Epithelial cell of esophagus (primary cell): Measurements from ENCODE around the gene FNDC3B.

Experiments
- DNase-seq: peaks from one replicate; pipeline ENCODE4 v3.0.0; 2010; ENCODE audit warnings: low read depth
- H3K4me3 ChIP-seq: 2 replicates; pipeline ENCODE4 v1.5.1; 2011; ENCODE audit warnings: mild to moderate bottlenecking, low read length, control low read depth
- CTCF ChIP-seq: IDR thresholded peaks from 2 replicates; pipeline ENCODE4 v1.5.1; 2011; ENCODE audit warnings: low read depth, mild to moderate bottlenecking, low read length, control low read depth, inconsistent platforms; ENCODE audit not compliant: insufficient read depth; ENCODE audit errors: missing control alignments

Gene FNDC3B

GRCh38 chr3:172309741-172310427 lies 270.5 kb downstream of the FNDC3B start:
- no peak overlapping the region for H3K4me3 ChIP-seq
- no peak for DNase-seq
- TF ChIP-seq CTCF = no peak

DNA sequence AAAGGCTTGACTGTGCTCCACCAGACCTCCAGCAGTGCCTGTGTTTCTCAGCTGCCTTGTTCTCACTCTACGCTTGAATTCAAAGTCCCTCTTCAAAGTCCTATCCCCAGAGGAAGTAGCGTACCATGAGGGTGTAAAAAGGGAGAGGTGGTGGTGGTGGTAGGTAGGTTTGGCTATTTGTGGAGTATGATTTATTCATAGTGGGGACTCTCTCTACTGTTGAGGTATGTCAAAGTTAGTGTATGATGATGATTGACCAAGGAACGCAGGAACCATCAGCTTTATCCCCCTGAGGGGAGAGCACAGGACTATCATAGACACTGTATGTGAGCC lies 271.0 kb downstream of the FNDC3B start:
- no peak for TF ChIP-seq CTCF
- no peak overlapping the region for H3K4me3 ChIP-seq
- no peak for DNase-seq

DNA sequence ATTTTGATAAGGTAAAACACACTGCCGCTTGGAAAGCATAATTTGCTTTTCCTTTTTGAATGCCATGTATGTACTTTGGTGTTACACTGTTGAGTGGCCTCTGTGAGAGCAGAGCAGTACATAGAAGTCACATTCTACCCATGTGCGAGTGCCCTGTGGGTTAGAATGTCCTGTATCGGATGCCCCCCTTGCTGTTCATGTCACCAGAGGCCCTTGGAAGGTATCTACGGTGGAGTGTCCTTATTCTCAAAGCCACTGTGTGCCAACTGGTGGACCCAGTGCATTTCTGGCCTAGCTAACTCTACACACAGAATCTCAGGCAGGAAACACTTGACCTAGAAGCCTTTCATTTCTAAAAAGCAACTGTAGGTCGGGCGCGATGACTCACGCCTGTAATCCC lies 271.8 kb downstream of the FNDC3B start:
- H3K4me3 ChIP-seq = no peak overlapping the region
- DNase-seq = no peak
- TF ChIP-seq CTCF = no peak

DNA sequence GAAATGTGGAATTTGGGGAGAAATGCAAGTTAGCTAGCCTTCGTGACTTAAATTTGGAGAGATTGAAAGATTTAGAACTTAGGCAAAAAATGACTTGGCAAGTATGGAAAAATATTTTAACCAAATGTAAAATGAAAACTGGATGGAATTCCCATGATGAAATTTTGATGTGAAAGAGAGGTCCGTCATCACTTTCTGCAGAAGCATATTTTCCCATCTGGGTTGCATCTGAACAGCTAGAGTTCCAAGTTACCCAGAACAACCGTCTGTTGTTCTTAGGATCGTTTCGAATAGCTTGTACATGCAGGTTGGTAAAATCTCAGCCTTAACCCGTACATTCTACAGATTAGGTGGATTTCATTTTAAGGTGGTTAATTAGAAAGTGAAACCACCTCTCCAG lies 272.6 kb downstream of the FNDC3B start:
- no peak for DNase-seq
- H3K4me3 ChIP-seq = no peak overlapping the region
- no peak for TF ChIP-seq CTCF

GRCh38 chr3:172312711-172313110 lies 273.3 kb downstream of the FNDC3B start:
- TF ChIP-seq CTCF = no peak

DNA sequence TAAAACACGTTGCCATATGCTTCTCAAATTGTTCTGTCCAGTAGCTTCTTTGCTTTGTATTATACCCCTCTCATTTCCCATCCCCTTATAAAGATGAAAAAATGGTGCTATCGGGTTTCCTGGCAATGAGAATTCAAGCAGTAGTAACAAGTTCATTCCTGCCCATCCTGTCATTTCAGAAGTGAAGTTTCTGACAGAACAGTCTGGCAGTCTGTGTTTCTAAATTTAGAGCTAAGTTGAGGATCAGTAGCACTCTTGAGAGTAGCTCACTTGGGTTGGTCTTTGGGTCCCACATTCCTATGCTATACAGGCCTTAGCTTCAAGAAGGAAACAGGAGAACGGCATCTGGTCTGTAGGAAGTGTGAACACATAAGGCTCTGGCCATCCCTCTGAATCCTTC lies 274.3 kb downstream of the FNDC3B start:
- DNase-seq = peak; percentile 60
- no peak for TF ChIP-seq CTCF
- H3K4me3 ChIP-seq = no peak overlapping the region

More at GRCh38 chr3:172312711-172313110, 273.3 kb downstream of the FNDC3B start:
- DNase-seq = no peak
- H3K4me3 ChIP-seq = no peak overlapping the region

GRCh38 chr3:172314591-172315160 lies 275.3 kb downstream of the FNDC3B start:
- DNase-seq = no peak
- TF ChIP-seq CTCF = no peak
- no peak overlapping the region for H3K4me3 ChIP-seq
